MCF 10A (cell line): ENCODE results near the gene KANSL3. TPM values are rescaled to one million over a fixed set of nuclear protein-coding genes. Genes with fewer than 3 reads are reported as not detected.
"Not testable (repeated sequence)": the region's sequence is repeated elsewhere in the genome, so short reads cannot be mapped to it uniquely, and the experiment has no call there.

Experiments used
- BruUV-seq: library from RNA; stranded (reverse); fragments of 400-500 nt; replicated peaks from 2 replicates; lab custom pipeline; 2021; lab: Mats Ljungman, UMichigan
- CTCF ChIA-PET: fragments of 300-600 bp; sonication (Branson Sonifier 250); formaldehyde crosslinking; extraction: SDS; loops from one replicate; lab custom pipeline; 2021; ENCODE audit warnings: antibody characterized with exemption, inconsistent platforms; lab: Yijun Ruan, JAX
- POLR2A ChIA-PET: fragments of 300-600, 350-650 bp; sonication (Branson Sonifier 250); formaldehyde crosslinking; extraction: SDS; loops from one replicate; lab custom pipeline; 2020; ENCODE audit warnings: antibody characterized with exemption, inconsistent platforms; lab: Yijun Ruan, JAX
- DNase-seq: peaks from one replicate; pipeline ENCODE4 v3.0.0-alpha.2; 2018; ENCODE audit not compliant: unreplicated experiment
- H3K27ac Mint-ChIP-seq: one replicate; pipeline ENCODE4 v1.8.0; 2022; ENCODE audit warnings: mild to moderate bottlenecking, low read depth, mixed read lengths; ENCODE audit not compliant: unreplicated experiment
- H3K27me3 Mint-ChIP-seq: one replicate; pipeline ENCODE4 v1.8.0; 2022; ENCODE audit warnings: mixed read lengths; ENCODE audit not compliant: insufficient read depth, unreplicated experiment
- H3K36me3 Mint-ChIP-seq: one replicate; pipeline ENCODE4 v1.8.0; 2022; ENCODE audit warnings: mild to moderate bottlenecking, moderate library complexity, mixed read lengths; ENCODE audit not compliant: insufficient read depth, unreplicated experiment
- H3K4me1 Mint-ChIP-seq: one replicate; pipeline ENCODE4 v1.8.0; 2022; ENCODE audit warnings: mixed read lengths; ENCODE audit not compliant: insufficient read depth, unreplicated experiment
- H3K4me3 Mint-ChIP-seq: one replicate; pipeline ENCODE4 v1.8.0; 2022; ENCODE audit warnings: mild to moderate bottlenecking, moderate library complexity, mixed read lengths; ENCODE audit not compliant: unreplicated experiment
- H3K9me3 Mint-ChIP-seq: one replicate; pipeline ENCODE4 v1.8.0; 2022; ENCODE audit warnings: mixed read lengths; ENCODE audit not compliant: unreplicated experiment
- CTCF ChIP-seq: fragments of 200-600 bp; IDR thresholded peaks from one replicate; pipeline ENCODE4 v1.8.0; 2022; ENCODE audit warnings: antibody characterized with exemption, mild to moderate bottlenecking; ENCODE audit not compliant: unreplicated experiment
- intact Hi-C: fragments of 100-400 bp; cut with micrococcal nuclease; formaldehyde crosslinking; loops from 2 replicates; pipeline ENCODE4 v1.14.1; 2022
- total RNA-seq: library from RNA; stranded (reverse); gene quantifications from 2 replicates; pipeline ENCODE4 v1.2.3, GENCODE V29; 2022

Gene KANSL3
- total RNA-seq, 1 experiment from 2014 or later, result 41.4 TPM

- Mint-ChIP-seq H3K9me3 (no peaks in the 10 kb centered on the region), H3K36me3 (no peaks in the 10 kb centered on the region), H3K27me3 (no peaks in the 10 kb centered on the region), H3K4me3 (no peak overlapping the region), H3K4me1 (no peaks in the 10 kb centered on the region), H3K27ac (no peak overlapping the region)
- ChIA-PET POLR2A (no interaction called here), CTCF (no interaction called here)
- no TSS peak for BruUV-seq
- DNase-seq, result no peak
- intact Hi-C loops, result loop anchor here (10.0 kb wide), 1 partner anchor 72 kb away; no protein-coding TSS in a partner anchor
- no peak for TF ChIP-seq CTCF
Observed at GRCh38 chr2:96662360-96662759, 24.2 kb upstream of the KANSL3 start.

GRCh38 chr2:96661324-96661723 lies 23.2 kb upstream of the KANSL3 start:
- H3K27ac Mint-ChIP-seq, result no peak overlapping the region
- BruUV-seq, result no TSS peak
- no peaks in the 10 kb centered on the region for H3K36me3 Mint-ChIP-seq
- no peak for DNase-seq
- intact Hi-C loops, result loop anchor here (10.0 kb wide), 1 partner anchor 73 kb away; no protein-coding TSS in a partner anchor
- H3K27me3 Mint-ChIP-seq, result no peaks in the 10 kb centered on the region
- ChIA-PET CTCF (no interaction called here), POLR2A (interaction anchor here (1.0 kb wide), 1 partner anchor 24 kb away, joined by 3 read pairs; no protein-coding TSS in a partner anchor)
- no peak overlapping the region for H3K4me3 Mint-ChIP-seq
- no peaks in the 10 kb centered on the region for H3K9me3 Mint-ChIP-seq
- no peaks in the 10 kb centered on the region for H3K4me1 Mint-ChIP-seq
- TF ChIP-seq CTCF, result no peak

GRCh38 chr2:96656540-96656939 lies 18.4 kb upstream of the KANSL3 start:
- Mint-ChIP-seq H3K36me3 (no peaks in the 10 kb centered on the region), H3K27me3 (no peaks in the 10 kb centered on the region), H3K27ac (no peak overlapping the region), H3K4me3 (no peak overlapping the region), H3K4me1 (no peaks in the 10 kb centered on the region), H3K9me3 (no peaks in the 10 kb centered on the region)
- POLR2A ChIA-PET, result interaction anchor here (1.0 kb wide), 1 partner anchor 19 kb away, joined by 3 read pairs; no protein-coding TSS in a partner anchor
- CTCF ChIA-PET, result interaction anchor here (0.6 to 0.7 kb wide), 3 partner anchors 35 to 210 kb away, joined by 3 to 4 read pairs (median 4); no protein-coding TSS in a partner anchor
- TF ChIP-seq CTCF, result no peak
- no peak for DNase-seq
- BruUV-seq, result no TSS peak
- intact Hi-C loops, result no loop called here

GRCh38 chr2:96655526-96655925 lies 17.4 kb upstream of the KANSL3 start:
- POLR2A ChIA-PET, result interaction anchor here (1.0 kb wide), 1 partner anchor 18 kb away, joined by 3 read pairs; no protein-coding TSS in a partner anchor
- DNase-seq, result no peak
- Mint-ChIP-seq H3K4me1 (no peaks in the 10 kb centered on the region), H3K9me3 (no peaks in the 10 kb centered on the region), H3K27ac (no peak overlapping the region), H3K36me3 (no peaks in the 10 kb centered on the region), H3K4me3 (no peak overlapping the region), H3K27me3 (no peaks in the 10 kb centered on the region)
- intact Hi-C loops, result no loop called here
- TF ChIP-seq CTCF, result no peak
- no TSS peak for BruUV-seq
- CTCF ChIA-PET, result interaction anchor here (0.6 to 1.0 kb wide), 2 partner anchors 8 to 149 kb away, joined by 4 to 6 read pairs; no protein-coding TSS in a partner anchor

- H3K27me3 Mint-ChIP-seq, H3K4me3 Mint-ChIP-seq, intact Hi-C loops, BruUV-seq, POLR2A ChIA-PET, H3K27ac Mint-ChIP-seq, H3K9me3 Mint-ChIP-seq, H3K4me1 Mint-ChIP-seq, DNase-seq, H3K36me3 Mint-ChIP-seq: not testable (repeated sequence)
- CTCF ChIA-PET, result interaction anchor here (0.6 to 1.0 kb wide), 2 partner anchors 9 to 150 kb away, joined by 4 to 6 read pairs; no protein-coding TSS in a partner anchor
Observed at GRCh38 chr2:96654791-96655190, 16.7 kb upstream of the KANSL3 start.
